ENCODE results near the gene ZNF280A. TPM values are rescaled to one million over a fixed set of nuclear protein-coding genes. Genes with fewer than 3 reads are reported as not detected.

Gene ZNF280A
- total and polyA plus RNA-seq, 2 of the 8 experiments (the other 6 are each of a cell fraction or from before 2014, with no cell fraction given) = 0.09 to 0.61 TPM

DNA sequence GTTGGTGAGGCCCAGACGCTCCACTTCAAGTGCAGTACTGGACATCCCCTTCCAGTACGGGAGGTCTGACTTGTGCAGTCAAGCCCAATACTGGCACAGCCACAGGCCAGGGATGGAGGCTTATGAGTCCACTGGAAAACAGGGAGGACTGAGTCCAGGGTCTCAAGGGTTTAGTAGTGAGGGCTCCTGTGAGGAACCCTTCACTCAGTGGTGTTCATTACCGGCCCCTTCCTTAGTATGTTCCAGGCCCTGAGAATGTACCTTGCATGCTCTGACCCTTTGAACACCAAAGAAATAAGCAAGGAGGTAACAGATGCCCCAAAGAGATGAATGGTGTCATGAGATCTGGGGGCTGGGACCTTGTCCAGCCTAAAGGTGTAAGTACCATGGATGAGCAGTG lies 27.2 kb upstream of the ZNF280A start:
- WGBS, 2 experiments (ENCODE audit: extremely low coverage in 1 of 2, insufficient coverage in 1 of 2, insufficient read length in 1 of 2, insufficient replicate concordance in 2 of 2, low coverage in 1 of 2, low lambda C conversion rate in 2 of 2, missing lambda C conversion rate in 1 of 2) = 56% methylated on average over 3 of the region's 3 CpGs; no CpG with 5 or more reads in 1 of the 2 experiments
- POLR2A ChIA-PET (ENCODE audit: partially characterized antibody) = no interaction called here

More for the DNA sequence above, 27.2 kb upstream of the ZNF280A start:
- Histone ChIP-seq H3K27me3 (replicated peaks in 1 of 4; ENCODE audit: control insufficient read depth in 3 of 4, extremely low read depth in 1 of 4, insufficient read depth in 3 of 4, low read length in 3 of 4) (peaks cover 27 to 58% (median 43%) of the 10 kb centered on the region in 4 experiments), H4K20me1 (replicated peaks in 1 of 2; ENCODE audit: control insufficient read depth in 1 of 2, insufficient read depth in 2 of 2, low read length in 2 of 2) (peaks cover 0 to 1% of the 10 kb centered on the region in 2 experiments), H3K9ac (replicated peaks in 1 of 4; ENCODE audit: extremely low read depth in 1 of 4, low read depth in 3 of 4, low read length in 3 of 4) (no peak overlapping the region), H2BK120ac (replicated peaks; ENCODE audit: low read depth, low read length) (no peak overlapping the region), H2BK20ac (ENCODE audit: low read length) (no peak overlapping the region), H3K14ac (ENCODE audit: insufficient read length) (no peak overlapping the region), H4K91ac (replicated peaks; ENCODE audit: insufficient read length, low read length) (no peak overlapping the region), H3K23ac (ENCODE audit: insufficient read length) (no peak overlapping the region), H3K4me3 (ENCODE audit: extremely low read depth in 1 of 4, insufficient read depth in 2 of 4, low read depth in 3 of 4, low read length in 4 of 4) (no peak overlapping the region), H3K56ac (replicated peaks; ENCODE audit: insufficient read length, low read depth, low read length) (no peak overlapping the region), H3K18ac (ENCODE audit: extremely low read depth, low read length) (no peak overlapping the region), H2BK12ac (ENCODE audit: low read depth, low read length) (no peak overlapping the region), H3K79me2 (ENCODE audit: control insufficient read depth in 1 of 2, insufficient read depth in 2 of 2, low read length in 2 of 2) (no peaks in the 10 kb centered on the region), H3K4me2 (ENCODE audit: insufficient read depth in 1 of 2, low read depth in 2 of 2, low read length in 2 of 2) (no peak overlapping the region), H2BK15ac (ENCODE audit: low read length) (no peak overlapping the region), H4K8ac (ENCODE audit: extremely low read depth, insufficient read depth, low read length) (no peak overlapping the region), H3K79me1 (ENCODE audit: low read depth, low read length) (no peaks in the 10 kb centered on the region), H2AFZ (ENCODE audit: low read length) (no peak overlapping the region), H2BK5ac (ENCODE audit: low read depth, low read length) (no peak overlapping the region), H4K5ac (ENCODE audit: insufficient read length, low read depth, low read length) (no peak overlapping the region), H3K23me2 (ENCODE audit: low read depth, low read length) (no peaks in the 10 kb centered on the region), H3K4me1 (replicated peaks in 1 of 4; ENCODE audit: control insufficient read depth in 3 of 4, insufficient read depth in 4 of 4, low read length in 3 of 4) (no peaks in the 10 kb centered on the region), H3K4ac (replicated peaks; ENCODE audit: insufficient read length, low read depth, low read length) (no peak overlapping the region), H3K9me3 (ENCODE audit: insufficient read depth in 2 of 2, low read depth in 1 of 2, low read length in 1 of 2) (peaks cover 30 to 55% of the 10 kb centered on the region in 2 experiments; a peak in 3 of 4 replicates), H2AK5ac (ENCODE audit: low read depth, low read length) (no peak overlapping the region), H3K27ac (ENCODE audit: low read depth, low read length) (no peak overlapping the region), H3K36me3 (ENCODE audit: control insufficient read depth in 2 of 4, insufficient read depth in 4 of 4, low read length in 3 of 4) (no peaks in the 10 kb centered on the region)
- CTCF ChIA-PET (ENCODE audit: partially characterized antibody) = no interaction called here
- TF ChIP-seq BCL11A (IDR thresholded peaks at IDR 0.05; ENCODE audit: low read depth in 2 of 2, low read length in 2 of 2) = no peak
- no peak for TF ChIP-seq NANOG (IDR thresholded peaks at IDR 0.05; ENCODE audit: insufficient read depth, low read depth, low read length, poor library complexity, severe bottlenecking)
- no peak for TF ChIP-seq SIX5 (IDR thresholded peaks at IDR 0.05; ENCODE audit: low read depth, low read length)
- TF ChIP-seq TCF12 (IDR thresholded peaks at IDR 0.05; ENCODE audit: low read depth, low read length) = no peak
- no peak for TF ChIP-seq RNF2 (IDR thresholded peaks at IDR 0.05; ENCODE audit: borderline replicate concordance, low read depth, low read length, missing control alignments, poor library complexity, severe bottlenecking)
- TF ChIP-seq RAD21 (IDR thresholded peaks at IDR 0.05 in 1 of 2, conservative IDR thresholded peaks at IDR 0.05 in 1 of 2; ENCODE audit: low read depth in 2 of 2, low read length in 2 of 2) = no peak
- TF ChIP-seq, protein P1, sequence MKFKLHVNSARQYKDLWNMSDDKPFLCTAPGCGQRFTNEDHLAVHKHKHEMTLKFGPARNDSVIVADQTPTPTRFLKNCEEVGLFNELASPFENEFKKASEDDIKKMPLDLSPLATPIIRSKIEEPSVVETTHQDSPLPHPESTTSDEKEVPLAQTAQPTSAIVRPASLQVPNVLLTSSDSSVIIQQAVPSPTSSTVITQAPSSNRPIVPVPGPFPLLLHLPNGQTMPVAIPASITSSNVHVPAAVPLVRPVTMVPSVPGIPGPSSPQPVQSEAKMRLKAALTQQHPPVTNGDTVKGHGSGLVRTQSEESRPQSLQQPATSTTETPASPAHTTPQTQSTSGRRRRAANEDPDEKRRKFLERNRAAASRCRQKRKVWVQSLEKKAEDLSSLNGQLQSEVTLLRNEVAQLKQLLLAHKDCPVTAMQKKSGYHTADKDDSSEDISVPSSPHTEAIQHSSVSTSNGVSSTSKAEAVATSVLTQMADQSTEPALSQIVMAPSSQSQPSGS (IDR thresholded peaks at IDR 0.05; ENCODE audit: low read length) = no peak
- TF ChIP-seq CHD2 (IDR thresholded peaks at IDR 0.05; ENCODE audit: low read length) = no peak
- FAIRE-seq = no peak
- no peak for DNase-seq (ENCODE audit: low read depth in 1 of 2, low spot score in 2 of 2)

Data from H1 (cell line).